Measurements from ENCODE around the gene TGFB1I1.
"Not testable (repeated sequence)": the region's sequence is repeated elsewhere in the genome, so short reads cannot be mapped to it uniquely, and the experiment has no call there.

TGFB1I1 gene

DNA sequence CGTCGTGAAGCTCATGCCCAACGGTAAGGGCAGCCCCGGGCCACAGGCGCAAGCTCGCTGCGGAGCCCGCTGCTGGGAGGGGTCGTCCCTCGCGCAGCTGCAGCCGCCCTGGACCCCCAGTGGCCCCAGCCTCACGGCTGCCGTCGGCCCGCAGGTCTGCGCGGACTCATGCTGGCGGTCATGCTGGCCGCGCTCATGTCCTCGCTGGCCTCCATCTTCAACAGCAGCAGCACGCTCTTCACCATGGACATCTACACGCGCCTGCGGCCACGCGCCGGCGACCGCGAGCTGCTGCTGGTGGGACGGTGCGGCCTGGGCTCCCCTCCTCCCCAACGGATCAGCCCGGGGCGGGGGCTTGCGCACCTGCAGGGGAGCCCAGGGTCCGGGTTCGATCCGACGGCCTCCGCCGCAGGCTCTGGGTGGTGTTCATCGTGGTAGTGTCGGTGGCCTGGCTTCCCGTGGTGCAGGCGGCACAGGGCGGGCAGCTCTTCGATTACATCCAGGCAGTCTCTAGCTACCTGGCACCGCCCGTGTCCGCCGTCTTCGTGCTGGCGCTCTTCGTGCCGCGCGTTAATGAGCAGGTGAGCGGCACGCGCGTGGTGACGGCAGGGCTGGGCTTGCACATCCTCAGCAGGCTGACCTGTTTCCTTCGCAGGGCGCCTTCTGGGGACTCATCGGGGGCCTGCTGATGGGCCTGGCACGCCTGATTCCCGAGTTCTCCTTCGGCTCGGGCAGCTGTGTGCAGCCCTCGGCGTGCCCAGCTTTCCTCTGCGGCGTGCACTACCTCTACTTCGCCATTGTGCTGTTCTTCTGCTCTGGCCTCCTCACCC, 16.7 kb downstream of the TGFB1I1 start:
- no peak for DNase-seq

DNA sequence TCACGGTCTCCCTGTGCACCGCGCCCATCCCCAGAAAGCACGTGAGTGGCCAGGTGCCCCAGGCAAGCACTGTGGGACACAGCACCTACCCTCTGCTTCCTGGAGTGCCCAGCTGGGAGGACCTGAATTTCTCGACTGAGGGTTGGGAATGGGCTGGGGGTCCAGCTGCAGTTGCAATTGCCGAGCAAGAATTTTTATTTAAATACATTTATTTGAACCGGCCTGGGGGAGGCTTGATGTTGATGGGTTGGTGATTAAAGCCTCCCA, 17.3 kb downstream of the TGFB1I1 start:
- DNase-seq = no peak

DNA sequence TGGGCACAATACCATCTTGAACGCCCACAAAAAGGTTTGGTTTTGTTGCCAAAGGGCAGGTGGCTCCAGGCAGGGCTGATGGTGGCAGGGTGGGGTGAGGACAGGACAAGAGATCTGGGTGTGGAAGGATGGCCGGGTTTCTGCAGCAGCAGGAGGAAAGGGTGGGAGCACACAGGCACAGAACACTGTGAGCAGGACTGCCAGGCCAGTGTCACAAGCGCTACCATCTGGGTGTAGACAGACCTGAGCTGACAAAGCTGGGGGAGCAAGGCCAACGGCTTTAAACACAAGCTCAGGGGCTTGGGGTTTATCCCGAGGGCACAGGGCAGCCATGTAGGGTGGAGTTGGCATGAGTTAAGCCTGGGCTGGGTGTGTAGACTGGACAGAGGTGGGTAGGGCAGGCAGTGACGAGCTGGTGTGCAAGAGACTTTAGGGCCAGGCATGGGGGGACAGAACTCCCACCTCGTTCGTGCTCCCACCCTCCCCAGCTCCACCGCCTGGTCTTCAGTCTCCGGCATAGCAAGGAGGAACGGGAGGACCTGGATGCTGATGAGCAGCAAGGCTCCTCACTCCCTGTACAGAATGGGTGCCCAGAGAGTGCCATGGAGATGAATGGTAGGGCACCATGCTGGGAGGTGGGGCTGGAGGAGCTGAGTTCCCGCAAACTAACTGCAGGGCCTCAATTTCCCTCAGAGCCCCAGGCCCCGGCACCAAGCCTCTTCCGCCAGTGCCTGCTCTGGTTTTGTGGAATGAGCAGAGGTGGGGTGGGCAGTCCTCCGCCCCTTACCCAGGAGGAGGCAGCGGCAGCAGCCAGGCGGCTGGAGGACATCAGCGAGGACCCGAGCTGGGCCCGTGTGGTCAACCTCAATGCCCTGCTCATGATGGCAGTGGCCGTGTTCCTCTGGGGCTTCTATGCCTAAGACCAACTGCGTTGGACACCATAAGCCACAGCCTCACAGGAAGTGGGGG, 17.9 kb downstream of the TGFB1I1 start:
- no peak for DNase-seq

DNA sequence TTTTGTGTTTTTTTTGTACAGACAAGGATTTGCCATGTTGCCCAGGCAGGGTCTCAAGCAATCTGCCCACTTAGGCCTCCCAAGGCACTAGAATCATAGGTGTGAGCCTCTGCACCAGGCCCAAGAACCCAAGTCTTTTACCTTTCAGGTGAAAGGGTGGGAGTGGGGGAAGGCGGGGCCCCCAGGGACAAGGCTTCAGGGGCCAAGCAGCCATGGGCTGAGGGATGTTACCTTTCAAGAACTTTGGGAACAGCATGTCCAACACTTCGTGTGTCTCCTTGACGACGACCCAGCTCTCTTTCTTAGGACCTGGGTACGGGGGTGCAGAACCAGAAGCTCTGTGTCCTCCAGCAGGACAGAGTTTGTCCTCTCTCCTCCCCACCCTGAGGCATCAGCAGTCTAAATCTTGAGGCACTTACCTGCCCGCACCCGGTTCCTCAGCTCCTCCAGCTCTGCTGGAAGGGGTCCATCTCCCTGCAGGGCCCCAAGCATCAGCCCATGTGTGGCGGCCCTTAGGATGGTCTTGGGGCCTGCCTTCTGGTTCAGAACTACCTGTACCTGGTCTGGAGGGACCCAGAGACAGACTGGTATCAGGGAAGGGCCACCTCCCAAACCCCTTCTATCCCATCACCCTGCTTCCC, 19.9 kb downstream of the TGFB1I1 start:
- DNase-seq = no peak

DNA sequence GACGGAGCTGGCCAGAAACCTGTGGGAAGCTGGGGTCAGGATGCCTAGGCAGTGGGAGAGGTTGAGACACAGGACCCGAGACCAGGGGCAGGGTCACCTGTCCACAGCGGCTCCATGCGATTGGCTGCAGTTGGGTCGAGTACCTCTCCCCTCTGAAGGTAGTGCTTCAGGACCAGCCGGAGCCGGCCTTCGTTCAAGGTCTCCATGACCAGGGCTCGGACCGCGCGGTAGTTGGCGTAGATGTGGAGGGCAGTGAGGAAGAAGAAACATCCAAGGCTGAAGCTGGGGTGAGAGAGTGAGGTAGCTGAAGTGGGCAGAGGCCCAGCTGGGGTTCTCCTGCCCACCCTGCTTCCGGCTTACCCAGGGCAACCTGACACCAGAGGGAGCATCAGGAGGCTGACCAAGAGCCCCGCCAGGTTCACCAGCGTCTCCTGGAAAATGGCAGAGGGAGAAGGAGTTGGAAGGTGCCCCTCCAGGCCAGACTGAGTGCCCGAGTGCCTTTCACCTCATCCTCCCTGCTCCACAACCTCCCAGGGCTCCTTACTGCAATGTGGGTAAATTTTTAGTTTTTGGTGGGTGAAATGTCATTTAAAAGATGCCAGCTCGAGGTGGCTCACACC, 21.7 kb downstream of the TGFB1I1 start:
- DNase-seq = no peak

DNA sequence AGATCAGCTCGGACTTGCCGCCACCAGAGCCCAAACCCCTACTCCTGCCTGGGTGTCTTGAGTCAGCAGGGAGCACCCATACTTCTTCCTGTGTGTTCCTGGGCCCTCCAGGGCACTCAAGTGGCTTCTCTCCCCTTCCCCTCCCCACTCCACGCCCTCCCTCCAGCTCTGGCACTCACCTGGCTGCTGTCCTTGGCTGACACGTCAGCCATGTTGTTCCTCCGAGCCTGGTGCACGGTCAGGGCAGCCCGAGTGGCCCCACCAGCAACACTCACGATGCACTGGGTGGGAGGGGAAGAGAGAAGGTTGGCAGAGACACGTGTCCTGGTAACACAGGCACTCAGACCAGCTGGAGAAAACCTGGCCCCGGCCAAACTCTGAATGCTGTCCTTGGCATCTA, 24.7 kb downstream of the TGFB1I1 start:
- DNase-seq = no peak

DNA sequence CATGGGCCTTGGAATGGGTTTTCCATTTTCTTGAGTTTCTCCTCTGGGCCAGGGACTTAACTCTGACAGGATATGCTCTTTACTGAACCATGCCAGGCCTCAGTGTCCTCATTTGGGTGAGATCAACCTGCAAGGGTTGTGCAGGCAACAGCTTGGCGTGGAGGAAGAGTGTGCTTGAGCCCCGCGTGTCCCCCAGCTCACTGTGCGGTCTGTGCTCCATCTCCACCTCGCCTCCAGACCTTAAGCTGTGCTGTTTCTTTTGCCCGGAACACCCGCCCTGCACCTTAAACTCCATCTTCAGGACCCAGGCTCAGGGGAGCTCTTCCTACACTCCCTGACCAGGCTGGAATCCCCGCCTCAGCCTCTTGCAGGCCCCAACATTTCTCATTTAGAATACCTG, 26.5 kb downstream of the TGFB1I1 start:
- no peak for DNase-seq

DNA sequence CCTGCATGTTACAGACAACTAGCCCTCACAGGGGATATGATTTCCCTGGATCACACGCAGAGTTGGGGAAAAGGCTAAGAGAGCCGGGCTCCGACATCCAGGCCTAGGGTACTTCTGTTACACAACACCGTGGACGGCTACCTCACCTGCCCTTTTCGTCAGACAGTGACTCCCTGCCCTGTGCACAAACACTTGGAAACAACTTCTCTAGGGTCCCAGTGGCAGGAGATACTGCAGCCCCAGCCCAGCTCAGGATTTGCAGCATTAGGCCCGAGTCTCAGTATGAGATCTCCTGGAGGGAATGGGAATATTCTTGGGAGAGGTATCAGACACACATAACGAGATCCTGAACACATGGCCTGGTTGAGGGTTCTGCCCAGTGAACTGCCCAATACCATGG, 28.0 kb downstream of the TGFB1I1 start:
- DNase-seq = no peak

DNA sequence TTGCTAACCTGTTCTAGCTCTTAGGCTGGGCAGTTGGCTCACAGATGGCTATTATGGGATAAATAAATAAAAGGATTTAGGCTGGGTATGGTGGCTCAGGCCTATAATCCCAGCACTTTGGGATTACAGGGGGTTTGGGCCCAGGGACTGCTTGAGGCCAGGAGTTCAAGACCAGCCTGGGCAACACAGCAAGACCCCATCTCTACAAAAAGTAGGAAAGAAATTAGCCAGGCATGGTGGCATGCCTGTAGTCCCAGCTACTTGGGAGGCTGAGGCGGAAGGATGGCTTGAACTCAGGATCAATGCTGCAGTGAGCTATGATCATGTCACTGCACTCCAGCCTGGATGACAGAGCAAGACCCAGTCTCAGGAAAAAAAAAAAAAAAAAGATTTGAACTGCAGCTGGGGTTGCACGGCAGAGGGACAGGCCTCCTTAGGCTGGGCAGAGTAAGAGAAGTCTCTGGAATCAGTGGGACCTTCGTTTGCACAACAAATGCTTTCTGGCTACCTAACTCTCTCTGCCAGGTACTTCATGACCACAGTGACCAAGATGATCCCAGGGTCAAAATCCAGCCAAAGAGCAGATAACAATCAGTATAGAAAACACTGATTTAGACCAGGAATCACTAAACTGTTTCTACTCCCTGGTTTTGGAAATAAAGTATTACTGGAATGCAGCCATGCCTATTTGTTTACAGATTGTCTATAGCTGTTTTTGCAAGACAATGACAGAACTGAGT, 29.4 kb downstream of the TGFB1I1 start:
- DNase-seq = no peak

DNA sequence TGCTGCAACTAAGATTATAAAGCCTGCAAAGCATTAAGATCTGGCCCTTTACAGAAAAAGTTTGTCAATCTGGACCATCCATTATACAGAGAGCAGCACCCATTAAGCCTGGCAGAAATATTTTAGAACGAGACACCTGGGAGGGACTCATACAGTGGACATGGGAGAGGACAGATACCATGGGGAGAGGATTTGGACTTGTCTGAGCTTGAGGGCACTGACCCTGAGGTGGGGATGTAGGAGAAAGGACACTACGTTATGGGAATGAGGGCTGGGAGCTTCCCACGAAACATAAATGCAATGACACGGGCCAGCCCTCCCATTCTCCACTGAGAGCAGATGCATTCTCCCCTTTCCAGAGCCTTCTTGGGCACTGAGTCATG, 30.0 kb downstream of the TGFB1I1 start:
- no peak for DNase-seq

DNA sequence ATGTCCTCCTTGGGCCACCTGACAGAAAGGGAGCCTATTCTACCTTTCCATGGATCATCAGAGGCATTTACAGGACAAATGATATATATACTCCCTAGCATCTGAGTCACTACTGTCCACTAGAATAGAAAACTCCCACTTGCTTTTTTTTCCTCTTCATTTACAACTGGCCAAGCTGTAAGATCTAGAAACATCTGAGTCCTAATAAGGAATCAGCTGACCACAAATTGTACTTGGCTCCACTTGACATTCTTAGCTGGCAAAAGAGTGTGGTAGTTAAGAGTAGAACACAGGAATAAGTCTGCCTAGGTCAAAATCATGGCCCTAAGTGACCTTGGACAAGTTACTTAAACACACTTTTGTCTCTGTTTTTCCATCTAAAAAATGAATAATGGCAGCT, 31.0 kb downstream of the TGFB1I1 start:
- DNase-seq = no peak

DNA sequence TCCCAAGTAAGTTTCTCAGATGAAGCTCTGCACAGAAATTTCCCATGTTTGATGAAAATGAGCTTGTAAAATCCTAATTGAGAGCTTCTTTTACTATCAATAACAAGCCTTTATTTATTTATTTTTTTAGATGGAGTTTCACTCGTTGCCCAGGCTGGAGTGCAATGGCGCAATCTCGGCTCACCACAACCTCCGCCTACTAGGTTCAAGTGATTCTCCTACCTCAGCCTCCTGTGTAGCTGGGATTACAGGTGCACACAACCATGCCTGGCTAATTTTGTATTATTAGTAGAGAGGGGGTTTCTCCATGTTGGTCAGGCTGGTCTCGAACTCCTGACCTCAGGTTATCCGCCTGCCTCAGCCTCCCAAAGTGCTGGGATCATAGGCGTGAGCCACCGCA, 31.6 kb downstream of the TGFB1I1 start:
- not testable (repeated sequence) for DNase-seq

DNA sequence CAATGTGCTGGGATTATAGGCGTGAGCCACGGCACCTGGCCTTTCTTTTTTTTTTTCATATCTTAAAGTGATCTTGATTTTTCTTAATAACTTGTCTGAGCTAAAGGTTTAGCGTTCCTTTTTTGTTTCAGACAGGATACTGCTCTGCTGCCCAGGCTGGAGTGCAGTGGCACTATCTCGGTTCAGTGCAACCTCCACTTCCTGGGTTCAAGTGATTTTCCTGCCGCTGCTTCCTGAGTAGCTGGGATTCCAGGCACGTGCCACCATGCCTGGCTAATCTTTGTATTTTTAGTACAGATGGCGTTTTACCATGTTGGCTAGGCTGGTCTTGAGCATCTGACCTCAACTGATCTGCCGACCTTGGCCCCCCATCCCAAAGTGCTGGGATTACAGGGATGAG, 32.2 kb downstream of the TGFB1I1 start:
- DNase-seq = no peak

DNA sequence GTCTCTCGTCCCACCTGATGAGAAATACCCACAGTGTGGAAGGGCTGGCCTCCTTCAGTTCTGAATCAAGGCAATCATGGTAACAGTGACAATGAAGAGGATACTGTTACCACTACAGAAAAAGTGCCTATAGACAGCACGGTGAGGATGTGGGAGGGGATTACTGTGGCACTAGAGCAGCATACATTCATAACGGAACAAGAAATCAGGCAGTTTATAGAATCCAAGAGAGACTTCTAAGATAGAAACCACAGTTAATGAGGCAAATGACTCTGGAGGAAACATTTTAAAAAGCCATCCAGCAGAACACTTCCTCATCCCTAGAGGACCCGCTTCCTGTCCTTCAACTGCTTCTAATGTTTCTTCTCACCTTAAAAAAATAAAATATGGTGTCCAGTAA, 33.5 kb downstream of the TGFB1I1 start:
- no peak for DNase-seq

DNA sequence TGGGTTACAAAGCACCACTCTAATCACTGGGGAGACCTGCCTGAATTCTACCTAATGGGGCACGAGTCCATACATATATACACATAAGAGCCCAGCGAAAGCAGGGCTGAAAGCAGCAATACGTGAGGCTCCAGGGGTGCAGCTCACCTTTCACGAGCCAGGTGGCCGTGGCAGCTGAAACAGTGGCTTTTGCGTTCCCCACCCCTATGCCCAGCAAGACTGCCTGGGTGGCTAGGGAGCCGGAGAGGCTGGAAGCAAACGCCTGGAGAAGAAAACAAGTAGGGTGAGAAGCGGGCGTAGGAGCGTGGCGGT, 35.6 kb downstream of the TGFB1I1 start:
- DNase-seq = no peak

DNA sequence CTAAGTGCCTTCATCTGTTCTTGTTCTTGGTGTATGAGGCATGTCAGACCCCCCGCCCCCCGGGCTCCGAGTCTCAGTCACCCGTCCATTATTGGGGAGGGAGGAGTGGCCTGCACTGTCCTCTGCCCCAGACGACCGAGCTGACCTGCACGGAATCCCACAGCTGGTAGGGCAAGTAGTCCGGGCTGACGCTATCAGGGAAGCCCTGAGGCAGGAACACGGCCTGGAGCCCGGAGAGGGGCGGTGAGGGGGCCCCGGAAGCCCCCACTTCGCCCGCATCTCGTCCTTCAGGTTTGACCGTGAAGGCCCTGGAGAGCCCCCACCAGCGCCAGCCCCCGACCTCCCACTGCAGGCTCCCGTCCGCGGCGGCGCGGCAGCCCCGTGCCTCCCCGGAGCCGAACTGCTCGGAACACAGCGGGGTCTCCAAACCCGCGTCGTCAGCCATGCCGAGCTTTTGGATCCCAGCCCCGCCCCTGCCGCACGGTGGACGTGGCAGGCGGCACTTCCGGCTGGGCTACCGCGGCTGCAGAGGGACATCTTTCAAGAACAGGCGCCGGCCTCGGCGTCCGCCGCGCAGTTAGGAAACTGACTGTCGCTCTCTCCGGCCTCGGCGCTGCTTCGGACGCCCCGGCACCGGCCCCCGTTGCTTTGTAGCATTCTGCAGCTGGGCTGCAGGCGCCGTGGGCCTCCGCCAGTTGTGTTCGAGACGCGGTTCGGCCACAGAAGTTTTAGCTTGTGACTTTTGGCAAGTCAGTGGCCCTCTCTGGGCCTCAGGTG, 36.2 kb downstream of the TGFB1I1 start, which contains the start of gene RUSF1:
RUSF1 (minus strand) TSS at position 463 of the 777 bp plus-strand sequence; CDS start at position 445, 18 bp downstream.
- peak; percentile 91 to 94 for DNase-seq

DNA sequence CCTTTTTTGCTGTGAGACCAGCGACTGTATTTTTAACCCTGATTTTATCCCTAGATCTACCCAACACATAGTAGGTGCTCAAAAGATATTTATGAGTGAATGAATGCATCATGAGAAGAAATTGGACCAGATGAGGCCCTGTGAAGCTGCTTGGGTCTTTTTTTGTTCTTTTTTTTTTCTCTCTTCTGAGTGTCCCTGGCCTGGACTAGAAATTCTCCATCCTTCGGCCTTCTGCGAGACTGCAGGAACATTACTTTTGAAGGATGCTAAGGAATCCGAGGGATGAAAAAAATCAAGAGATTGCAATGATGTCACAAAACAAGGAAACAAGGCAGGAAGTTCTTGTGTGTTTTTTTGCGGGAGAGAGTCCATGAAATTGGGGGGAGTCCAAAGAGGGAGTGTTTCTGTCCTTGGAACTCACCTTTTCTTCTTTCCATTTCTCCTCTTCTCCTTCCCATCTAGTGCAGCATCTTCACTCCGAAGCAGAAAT, 36.8 kb downstream of the TGFB1I1 start:
- DNase-seq = no peak

DNA sequence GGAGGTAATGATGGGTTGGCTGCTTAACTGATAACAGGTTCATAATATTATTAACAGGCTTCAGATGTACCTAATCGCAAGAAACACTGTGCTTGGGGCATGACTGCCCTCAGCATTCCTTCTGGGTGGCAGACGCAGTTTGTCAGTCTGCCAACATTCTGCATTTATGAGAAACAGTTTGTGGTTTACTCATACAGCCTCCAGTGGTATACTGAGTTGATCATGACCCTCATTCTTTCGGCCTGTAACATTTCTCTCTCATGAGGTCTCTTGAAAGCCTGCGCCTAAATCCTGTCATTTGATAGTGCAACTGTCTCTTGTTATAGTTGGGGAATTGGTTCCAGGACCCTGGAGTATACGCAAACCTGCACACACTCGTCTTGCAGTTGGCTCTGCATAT, 41.2 kb downstream of the TGFB1I1 start:
- DNase-seq = no peak

DNA sequence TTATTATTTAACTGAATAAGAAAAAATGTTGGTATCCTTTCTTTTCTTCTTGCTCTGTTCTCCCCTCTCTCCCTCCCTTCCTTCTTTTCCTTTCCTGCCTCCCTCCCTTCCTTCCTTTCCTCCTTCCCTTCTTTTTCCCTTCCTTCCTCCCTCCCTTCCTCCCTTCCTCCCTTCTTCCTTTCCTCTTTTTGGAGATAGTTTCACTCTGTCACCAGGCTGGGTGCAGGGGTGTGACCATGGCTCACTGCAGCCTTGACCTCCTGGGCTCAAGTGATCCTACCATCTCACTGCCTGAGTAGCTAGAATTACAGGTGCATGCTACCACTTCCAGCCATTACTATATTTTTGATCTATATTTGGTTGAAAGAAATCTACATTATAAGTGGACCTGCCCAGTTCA, 41.9 kb downstream of the TGFB1I1 start:
- no peak for DNase-seq

DNA sequence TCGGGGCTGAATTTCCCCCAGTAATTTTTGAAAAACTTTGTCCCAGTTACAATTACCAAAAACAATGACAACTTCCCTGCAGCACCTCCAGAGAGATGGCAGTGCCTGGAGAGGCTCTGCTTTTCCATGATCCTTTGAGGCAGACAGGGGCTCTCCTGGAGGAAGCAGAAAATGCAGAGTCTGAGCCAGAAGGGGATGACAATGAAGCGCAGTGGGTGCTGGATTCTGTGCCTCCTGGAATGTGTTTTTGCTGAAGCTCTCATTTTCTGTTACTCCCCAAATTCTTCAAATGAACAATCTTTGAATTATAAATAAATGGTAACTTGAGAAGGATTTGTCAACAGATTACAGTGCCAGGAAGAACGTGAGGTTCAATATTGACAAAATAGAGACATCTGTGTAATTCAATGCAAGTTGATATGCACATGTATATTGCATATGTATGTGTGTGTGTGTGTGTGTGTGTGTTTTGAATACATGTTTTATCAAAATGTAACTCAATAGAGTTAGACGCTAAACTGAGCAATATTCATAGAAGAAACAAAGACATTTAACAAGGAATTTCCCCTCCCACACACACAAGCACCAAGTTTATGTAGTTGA, 45.9 kb downstream of the TGFB1I1 start:
- DNase-seq = no peak

DNA sequence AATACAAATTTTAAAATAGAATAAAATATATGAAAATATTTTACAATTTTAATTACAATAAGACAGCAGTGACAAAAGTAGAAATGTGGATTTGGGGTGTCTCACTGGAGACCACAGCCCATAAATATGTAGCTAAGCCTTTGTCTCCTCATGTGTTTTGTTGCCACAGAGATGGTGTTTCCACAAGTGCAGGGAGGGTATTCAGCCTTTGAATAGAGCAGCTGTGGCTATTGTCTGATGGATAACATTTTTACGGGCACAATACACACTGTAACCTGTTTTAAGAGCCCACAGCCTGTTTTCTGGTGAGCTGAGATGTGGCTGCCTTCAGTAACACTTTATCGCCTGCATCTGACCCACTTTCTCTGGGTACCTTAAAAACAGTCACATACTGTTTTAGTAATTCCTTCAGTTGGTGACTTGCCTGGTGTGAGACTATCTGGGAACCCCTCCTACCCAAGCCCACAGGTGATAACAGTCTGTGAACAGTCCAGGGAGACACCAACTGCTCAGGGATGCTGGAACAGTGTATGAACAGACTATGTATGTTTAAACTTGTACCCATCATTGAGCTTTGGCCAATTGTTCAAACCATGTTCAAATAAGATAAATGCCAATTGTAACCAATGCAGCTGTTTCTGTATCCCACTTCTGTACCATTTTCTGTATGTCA, 47.9 kb downstream of the TGFB1I1 start:
- DNase-seq = peak in 1 of 2 experiments; percentile 17

Data from SHP77 (cell line).